ENCODE results near the gene GDNF. TPM values are rescaled to one million over a fixed set of nuclear protein-coding genes. Genes with fewer than 3 reads are reported as not detected.

The GDNF gene
- total and polyA plus RNA-seq, 4 experiments from 2014 or later: not detected

DNA sequence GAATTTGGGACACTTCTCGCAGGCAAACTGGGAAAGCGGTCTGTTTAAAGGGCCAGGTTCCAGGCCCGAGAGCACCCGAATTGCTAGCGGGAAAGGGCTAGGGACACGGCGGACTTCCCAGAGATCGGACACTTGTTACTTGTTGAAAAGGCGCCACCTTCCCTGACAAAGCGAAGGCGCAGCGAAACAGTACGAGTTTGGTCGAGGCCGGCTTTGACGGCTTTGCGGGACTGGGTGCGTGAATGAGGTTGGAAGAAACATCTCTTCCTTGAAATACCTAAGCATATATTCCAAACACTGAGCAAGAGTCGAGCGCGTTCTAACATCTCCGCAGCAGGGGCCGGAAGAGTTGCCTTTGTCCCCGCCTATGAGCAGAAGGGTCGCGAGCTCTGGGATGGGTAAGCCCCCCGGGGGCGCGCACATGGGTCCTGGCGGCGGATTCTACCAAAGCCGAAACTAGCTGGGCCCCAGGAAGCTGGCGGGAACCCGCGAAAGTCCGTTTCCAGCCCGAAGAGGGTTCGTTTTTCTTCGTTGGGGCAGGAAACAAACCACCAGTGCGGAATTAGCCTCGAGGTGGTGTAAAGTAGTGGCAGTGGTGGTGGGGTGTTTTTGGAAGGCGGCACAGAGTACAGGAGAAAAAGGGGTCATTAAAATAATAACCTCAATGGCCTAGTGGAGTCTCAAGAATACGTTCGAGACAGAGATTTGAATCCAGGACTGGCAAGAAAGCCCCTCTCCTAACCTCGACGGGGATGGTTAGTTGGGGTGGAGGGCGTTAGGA lies 1.5 kb downstream of the GDNF start:
- peaks cover 0 to 3% (median 0%) of the 10 kb centered on the region in 8 donors for H3K9me3 Mint-ChIP-seq
- H3K27me3 Mint-ChIP-seq: peaks cover 62 to 64% of the 10 kb centered on the region in 2 donors
- no peaks in the 10 kb centered on the region for H3K36me3 ChIP-seq (ENCODE audit: insufficient read depth, low read length)
- H3K9me3 ChIP-seq (ENCODE audit: control insufficient read depth in 1 of 2, low read length in 2 of 2): no peaks in the 10 kb centered on the region
- peaks cover 44% of the 10 kb centered on the region for H3K27me3 ChIP-seq (ENCODE audit: insufficient read depth, low read length)
- peaks cover 11 to 35% (median 24%) of the 10 kb centered on the region in 4 donors for H3K4me1 Mint-ChIP-seq
- DNase-seq: no peak
- H3K36me3 Mint-ChIP-seq: no peaks in the 10 kb centered on the region
- intact Hi-C loops (cut with micrococcal nuclease): no loop called here
- CTCF ChIA-PET (ENCODE audit: partially characterized antibody): no interaction called here
- peak overlapping the region in 7 of 8 donors; percentile 57 to 79 (median 69) for H3K4me3 Mint-ChIP-seq
- peaks cover 20% of the 10 kb centered on the region for H3K4me1 ChIP-seq (ENCODE audit: insufficient read depth, low read length)
- POLR2A ChIA-PET (ENCODE audit: partially characterized antibody): no interaction called here
- H3K27ac Mint-ChIP-seq: no peak overlapping the region
- H3K27ac ChIP-seq (ENCODE audit: low read depth, low read length): no peak overlapping the region
- H3K4me3 ChIP-seq (ENCODE audit: low read length in 2 of 2): no peak overlapping the region

GRCh38 chr5:37837414-37838032 lies 2.3 kb downstream of the GDNF start:
- Histone ChIP-seq H3K36me3 (ENCODE audit: insufficient read depth, low read length) (no peaks in the 10 kb centered on the region), H3K4me1 (ENCODE audit: insufficient read depth, low read length) (peaks cover 20% of the 10 kb centered on the region), H3K9me3 (ENCODE audit: control insufficient read depth in 1 of 2, low read length in 2 of 2) (no peaks in the 10 kb centered on the region), H3K4me3 (ENCODE audit: low read length in 2 of 2) (no peak overlapping the region), H3K27me3 (ENCODE audit: insufficient read depth, low read length) (peaks cover 41% of the 10 kb centered on the region), H3K27ac (ENCODE audit: low read depth, low read length) (no peak overlapping the region)
- peaks cover 11 to 35% (median 24%) of the 10 kb centered on the region in 4 donors for H3K4me1 Mint-ChIP-seq
- no peak overlapping the region for H3K27ac Mint-ChIP-seq
- H3K4me3 Mint-ChIP-seq: peak overlapping the region; percentile 20 to 79 (median 68)
- POLR2A ChIA-PET (ENCODE audit: partially characterized antibody): no interaction called here
- CTCF ChIA-PET (ENCODE audit: partially characterized antibody): no interaction called here
- H3K9me3 Mint-ChIP-seq: peaks cover 0 to 3% (median 0%) of the 10 kb centered on the region in 8 donors
- intact Hi-C loops (cut with micrococcal nuclease): no loop called here
- DNase-seq: peak in 3 of 5 donors; percentile 9 to 12 (median 11)
- H3K27me3 Mint-ChIP-seq: peaks cover 68 to 70% of the 10 kb centered on the region in 2 donors
- no peaks in the 10 kb centered on the region for H3K36me3 Mint-ChIP-seq

DNA sequence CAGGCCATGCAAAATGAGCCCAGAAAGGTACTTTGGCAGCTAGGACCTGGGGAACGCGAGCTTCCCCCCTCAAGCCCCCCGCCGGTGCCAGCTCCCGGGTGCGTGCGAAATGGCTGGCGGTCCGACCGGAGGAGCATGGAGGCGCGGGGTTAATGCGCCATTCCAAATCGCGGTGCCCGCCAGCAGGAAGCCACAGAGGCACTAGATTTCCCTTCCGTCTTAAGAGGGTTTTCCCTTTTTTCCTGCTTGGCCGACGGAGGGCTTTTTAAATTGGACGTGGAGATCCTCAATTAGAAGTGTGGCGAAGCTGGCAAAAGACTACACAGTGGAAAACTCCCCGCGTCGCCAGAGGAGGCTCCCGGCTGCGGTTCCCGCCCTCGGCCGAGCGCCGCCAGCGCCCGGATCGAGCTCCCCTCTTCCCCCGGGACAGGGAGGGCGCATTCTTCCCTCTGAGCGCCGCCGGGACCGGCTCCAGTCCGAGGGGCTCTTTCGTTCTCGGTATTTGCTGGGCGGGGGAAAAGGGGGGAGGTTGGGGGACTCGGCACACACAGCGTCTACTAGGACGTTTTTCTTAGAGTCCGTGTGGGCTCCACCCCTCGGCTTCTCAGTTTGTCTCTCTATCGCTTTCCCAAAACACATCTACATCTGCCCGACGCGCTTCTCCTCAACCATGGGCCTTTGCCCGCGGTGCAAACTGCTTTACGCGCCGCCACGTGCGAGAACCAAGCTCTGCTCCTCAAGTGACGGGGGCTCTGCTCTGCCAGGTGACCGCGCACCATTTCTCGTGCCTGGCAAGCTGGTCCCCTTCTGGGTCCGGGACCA lies 3.0 kb downstream of the GDNF start:
- no peak for DNase-seq
- Histone ChIP-seq H3K27ac (ENCODE audit: low read depth, low read length) (no peak overlapping the region), H3K4me3 (ENCODE audit: low read length in 2 of 2) (no peak overlapping the region), H3K9me3 (ENCODE audit: control insufficient read depth in 1 of 2, low read length in 2 of 2) (no peaks in the 10 kb centered on the region), H3K4me1 (ENCODE audit: insufficient read depth, low read length) (peaks cover 20% of the 10 kb centered on the region), H3K36me3 (ENCODE audit: insufficient read depth, low read length) (no peaks in the 10 kb centered on the region), H3K27me3 (ENCODE audit: insufficient read depth, low read length) (peaks cover 36% of the 10 kb centered on the region)
- Mint-ChIP-seq H3K4me3 (peak overlapping the region in 6 of 8 donors; percentile 1 to 79 (median 30)), H3K4me1 (peaks cover 11 to 35% (median 24%) of the 10 kb centered on the region in 4 donors), H3K36me3 (no peaks in the 10 kb centered on the region), H3K27ac (no peak overlapping the region), H3K27me3 (peaks cover 66% of the 10 kb centered on the region in 2 donors), H3K9me3 (peaks cover 0 to 3% (median 0%) of the 10 kb centered on the region in 8 donors)
- CTCF ChIA-PET (ENCODE audit: partially characterized antibody): interaction anchor here (0.9 kb wide), 1 partner anchor 356 kb away, joined by 3 read pairs; no protein-coding TSS in a partner anchor
- intact Hi-C loops (cut with micrococcal nuclease): no loop called here
- POLR2A ChIA-PET (ENCODE audit: partially characterized antibody): no interaction called here

GRCh38 chr5:37836235-37836591 lies 3.6 kb downstream of the GDNF start:
- CTCF ChIA-PET (ENCODE audit: partially characterized antibody): interaction anchor here (0.9 kb wide), 1 partner anchor 356 kb away, joined by 3 read pairs; no protein-coding TSS in a partner anchor
- no peaks in the 10 kb centered on the region for H3K36me3 ChIP-seq (ENCODE audit: insufficient read depth, low read length)
- no peak overlapping the region for H3K27ac ChIP-seq (ENCODE audit: low read depth, low read length)
- peaks cover 20% of the 10 kb centered on the region for H3K4me1 ChIP-seq (ENCODE audit: insufficient read depth, low read length)
- H3K27me3 ChIP-seq (ENCODE audit: insufficient read depth, low read length): peaks cover 33% of the 10 kb centered on the region
- no peaks in the 10 kb centered on the region for H3K9me3 ChIP-seq (ENCODE audit: control insufficient read depth in 1 of 2, low read length in 2 of 2)
- H3K9me3 Mint-ChIP-seq: peaks cover 0 to 3% (median 0%) of the 10 kb centered on the region in 8 donors
- POLR2A ChIA-PET (ENCODE audit: partially characterized antibody): no interaction called here
- peaks cover 61 to 65% of the 10 kb centered on the region in 2 donors for H3K27me3 Mint-ChIP-seq
- intact Hi-C loops (cut with micrococcal nuclease): no loop called here
- DNase-seq: no peak
- H3K4me1 Mint-ChIP-seq: peaks cover 9 to 35% (median 23%) of the 10 kb centered on the region in 4 donors
- no peaks in the 10 kb centered on the region for H3K36me3 Mint-ChIP-seq
- H3K4me3 ChIP-seq (ENCODE audit: low read length in 2 of 2): no peak overlapping the region
- peak overlapping the region in 2 of 8 donors; percentile 3 to 43 for H3K4me3 Mint-ChIP-seq
- H3K27ac Mint-ChIP-seq: no peak overlapping the region

GRCh38 chr5:37835380-37835973 lies 4.4 kb downstream of the GDNF start:
- no peak overlapping the region for H3K4me3 Mint-ChIP-seq
- peaks cover 55 to 62% of the 10 kb centered on the region in 2 donors for H3K27me3 Mint-ChIP-seq
- H3K27ac ChIP-seq (ENCODE audit: low read depth, low read length): no peak overlapping the region
- intact Hi-C loops (cut with micrococcal nuclease): no loop called here
- no peaks in the 10 kb centered on the region for H3K36me3 Mint-ChIP-seq
- CTCF ChIA-PET (ENCODE audit: partially characterized antibody): no interaction called here
- peaks cover 0 to 3% (median 0%) of the 10 kb centered on the region in 8 donors for H3K9me3 Mint-ChIP-seq
- no peak for DNase-seq
- no peak overlapping the region for H3K27ac Mint-ChIP-seq
- no peaks in the 10 kb centered on the region for H3K9me3 ChIP-seq (ENCODE audit: control insufficient read depth in 1 of 2, low read length in 2 of 2)
- peaks cover 20% of the 10 kb centered on the region for H3K4me1 ChIP-seq (ENCODE audit: insufficient read depth, low read length)
- H3K4me3 ChIP-seq (ENCODE audit: low read length in 2 of 2): no peak overlapping the region
- POLR2A ChIA-PET (ENCODE audit: partially characterized antibody): no interaction called here
- peaks cover 8 to 32% (median 20%) of the 10 kb centered on the region in 4 donors for H3K4me1 Mint-ChIP-seq
- no peaks in the 10 kb centered on the region for H3K36me3 ChIP-seq (ENCODE audit: insufficient read depth, low read length)
- H3K27me3 ChIP-seq (ENCODE audit: insufficient read depth, low read length): peaks cover 26% of the 10 kb centered on the region

DNA sequence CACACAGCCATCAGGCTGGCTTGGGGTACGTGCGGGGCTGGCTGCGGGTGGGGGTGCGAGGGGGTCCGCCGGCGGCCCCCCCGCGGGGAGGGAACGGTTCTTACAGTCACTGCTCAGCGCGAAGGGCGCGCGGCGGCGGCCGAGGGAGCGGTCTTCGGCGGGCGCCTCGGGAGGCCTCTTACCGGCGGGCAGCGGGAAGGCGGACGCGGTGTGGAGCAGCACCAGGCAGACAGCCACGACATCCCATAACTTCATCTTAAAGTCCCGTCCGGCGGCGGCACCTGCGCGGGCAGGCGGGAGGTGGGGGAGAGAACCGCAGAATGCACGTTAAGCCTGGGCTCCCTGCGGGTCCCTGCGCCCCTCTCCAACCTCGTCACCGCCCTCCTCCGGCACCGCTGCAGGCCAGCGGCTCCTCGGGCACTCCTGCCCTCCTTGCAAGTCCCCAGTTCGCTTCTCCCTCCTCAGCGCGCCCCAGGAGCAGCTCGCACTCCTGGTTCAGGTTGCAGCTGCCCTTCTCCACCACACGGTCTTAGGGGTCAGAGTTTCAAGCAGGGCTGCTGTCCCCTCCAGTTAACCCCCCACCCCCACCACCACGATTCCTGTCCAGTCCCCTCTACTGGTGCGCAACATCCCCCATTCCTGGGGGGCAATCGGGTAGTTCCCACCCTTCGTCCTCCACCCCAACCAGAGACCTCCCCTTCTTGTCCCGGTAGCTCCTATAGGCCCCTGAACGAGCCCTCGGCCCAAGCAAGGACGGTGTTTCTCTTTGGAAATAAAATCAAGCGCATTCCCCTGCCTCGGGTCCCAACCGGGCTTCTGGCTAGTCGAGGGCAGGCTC lies 5.1 kb downstream of the GDNF start:
- H3K9me3 Mint-ChIP-seq: peaks cover 0 to 3% (median 0%) of the 10 kb centered on the region in 8 donors
- H3K27ac ChIP-seq (ENCODE audit: low read depth, low read length): no peak overlapping the region
- H3K4me3 Mint-ChIP-seq: peak overlapping the region in 1 of 8 donors; percentile 51
- H3K9me3 ChIP-seq (ENCODE audit: control insufficient read depth in 1 of 2, low read length in 2 of 2): no peaks in the 10 kb centered on the region
- H3K36me3 Mint-ChIP-seq: no peaks in the 10 kb centered on the region
- H3K27ac Mint-ChIP-seq: no peak overlapping the region
- peaks cover 8 to 31% (median 19%) of the 10 kb centered on the region in 4 donors for H3K4me1 Mint-ChIP-seq
- no peaks in the 10 kb centered on the region for H3K36me3 ChIP-seq (ENCODE audit: insufficient read depth, low read length)
- CTCF ChIA-PET (ENCODE audit: partially characterized antibody): no interaction called here
- intact Hi-C loops (cut with micrococcal nuclease): no loop called here
- no peak for DNase-seq
- H3K27me3 ChIP-seq (ENCODE audit: insufficient read depth, low read length): peaks cover 25% of the 10 kb centered on the region
- H3K4me1 ChIP-seq (ENCODE audit: insufficient read depth, low read length): peaks cover 20% of the 10 kb centered on the region
- H3K27me3 Mint-ChIP-seq: peaks cover 55 to 62% of the 10 kb centered on the region in 2 donors
- no peak overlapping the region for H3K4me3 ChIP-seq (ENCODE audit: low read length in 2 of 2)
- POLR2A ChIA-PET (ENCODE audit: partially characterized antibody): no interaction called here

Measured in CD4-positive, alpha-beta memory T cell (primary cell).